IPS-18c (cell line): ENCODE measurements around the gene PITX2.
"Not testable (repeated sequence)": the region's sequence is repeated elsewhere in the genome, so short reads cannot be mapped to it uniquely, and the experiment has no call there.

Source experiments
- H3K4me3 ChIP-seq: 2 replicates; pipeline ENCODE4 v1.7.0; 2013; ENCODE audit warnings: low read depth, mild to moderate bottlenecking, low read length, moderate library complexity; ENCODE audit not compliant: insufficient read depth
- H3K9me3 ChIP-seq: one replicate; pipeline ENCODE4 v1.6.1; 2013; ENCODE audit warnings: mild to moderate bottlenecking, low read length, moderate library complexity; ENCODE audit not compliant: control insufficient read depth, insufficient read depth

PITX2 gene

GRCh38 chr4:110597582-110597981, 25.3 kb downstream of the PITX2 start:
- no peaks in the 10 kb centered on the region for H3K9me3 ChIP-seq
- no peak overlapping the region for H3K4me3 ChIP-seq

GRCh38 chr4:110596431-110596830, 26.4 kb downstream of the PITX2 start:
- H3K9me3 ChIP-seq = no peaks in the 10 kb centered on the region
- H3K4me3 ChIP-seq = no peak overlapping the region

GRCh38 chr4:110595583-110595982, 27.3 kb downstream of the PITX2 start:
- Histone ChIP-seq H3K9me3 (no peaks in the 10 kb centered on the region), H3K4me3 (no peak overlapping the region)

GRCh38 chr4:110589297-110589696, 33.6 kb downstream of the PITX2 start:
- Histone ChIP-seq H3K4me3 (no peak overlapping the region), H3K9me3 (no peaks in the 10 kb centered on the region)

GRCh38 chr4:110587666-110588285, 35.1 kb downstream of the PITX2 start:
- Histone ChIP-seq H3K9me3 (no peaks in the 10 kb centered on the region), H3K4me3 (no peak overlapping the region)

GRCh38 chr4:110586131-110586850, 36.6 kb downstream of the PITX2 start:
- Histone ChIP-seq H3K9me3 (no peaks in the 10 kb centered on the region), H3K4me3 (no peak overlapping the region)

GRCh38 chr4:110576696-110577095, 46.2 kb downstream of the PITX2 start:
- not testable (repeated sequence) for H3K9me3 ChIP-seq, H3K4me3 ChIP-seq
